NB4 (cell line): Measurements from ENCODE around the gene TRMT61A.

Source experiments
- DNase-seq: peaks from one replicate; pipeline ENCODE4 v3.0.0; 2010; ENCODE audit warnings: low read depth
- H3K4me3 ChIP-seq: one replicate; pipeline ENCODE4 v1.5.1; 2011; ENCODE audit warnings: mild to moderate bottlenecking, low read depth, low read length, moderate library complexity
- MAX ChIP-seq: IDR thresholded peaks from 2 replicates; pipeline ENCODE4 v1.6.1; 2011; ENCODE audit warnings: low read depth, low read length
- MYC ChIP-seq: IDR thresholded peaks from 2 replicates; pipeline ENCODE4 v1.6.1; 2011; ENCODE audit warnings: low read depth, low read length
- POLR2A ChIP-seq: IDR thresholded peaks from 2 replicates; pipeline ENCODE4 v1.6.1; 2011; ENCODE audit warnings: mild to moderate bottlenecking; ENCODE audit not compliant: insufficient read length; ENCODE audit errors: extremely low read depth
- TF ChIP-seq, protein P1 (sequence below): IDR thresholded peaks from one replicate; pipeline ENCODE4 v1.5.1; 2012; ENCODE audit warnings: low read depth, low read length

Gene TRMT61A

DNA sequence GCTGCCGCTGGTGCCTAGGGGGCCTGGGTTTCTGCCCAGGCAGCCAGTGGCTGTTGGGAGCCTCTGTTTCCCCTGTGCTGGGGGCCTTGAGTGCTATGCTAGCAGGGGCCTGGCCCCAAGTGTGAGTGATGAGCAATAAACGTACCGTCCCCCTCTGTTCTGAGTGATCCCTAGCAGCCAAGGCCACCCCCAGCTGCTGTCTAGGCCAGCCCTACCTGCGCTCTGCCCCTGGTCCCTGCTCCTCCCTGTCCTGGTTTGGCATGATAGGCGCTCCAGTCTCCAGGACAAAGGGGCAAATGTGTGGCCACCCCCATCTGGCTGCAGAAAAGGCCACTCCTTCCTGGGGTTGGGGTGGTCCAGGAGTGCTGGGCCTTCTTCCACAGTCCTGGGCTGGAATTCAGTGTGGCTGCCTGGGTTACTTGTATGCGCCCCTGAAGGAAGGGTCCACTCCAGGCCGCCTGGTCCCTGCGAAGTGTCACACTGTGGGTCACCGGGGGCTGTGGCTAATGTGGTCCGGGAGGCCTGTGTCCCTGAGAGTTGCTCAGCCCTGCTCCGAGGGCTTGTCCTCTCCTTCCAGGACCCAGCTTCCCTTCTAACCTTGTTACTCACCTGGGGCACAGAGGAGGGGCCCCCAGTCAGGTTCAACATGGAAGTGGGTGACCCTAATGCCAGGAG lies 7.0 kb downstream of the TRMT61A start:
- DNase-seq: no peak
- TF ChIP-seq MYC (no peak), POLR2A (no peak), MAX (no peak)
- TF ChIP-seq, protein P1, sequence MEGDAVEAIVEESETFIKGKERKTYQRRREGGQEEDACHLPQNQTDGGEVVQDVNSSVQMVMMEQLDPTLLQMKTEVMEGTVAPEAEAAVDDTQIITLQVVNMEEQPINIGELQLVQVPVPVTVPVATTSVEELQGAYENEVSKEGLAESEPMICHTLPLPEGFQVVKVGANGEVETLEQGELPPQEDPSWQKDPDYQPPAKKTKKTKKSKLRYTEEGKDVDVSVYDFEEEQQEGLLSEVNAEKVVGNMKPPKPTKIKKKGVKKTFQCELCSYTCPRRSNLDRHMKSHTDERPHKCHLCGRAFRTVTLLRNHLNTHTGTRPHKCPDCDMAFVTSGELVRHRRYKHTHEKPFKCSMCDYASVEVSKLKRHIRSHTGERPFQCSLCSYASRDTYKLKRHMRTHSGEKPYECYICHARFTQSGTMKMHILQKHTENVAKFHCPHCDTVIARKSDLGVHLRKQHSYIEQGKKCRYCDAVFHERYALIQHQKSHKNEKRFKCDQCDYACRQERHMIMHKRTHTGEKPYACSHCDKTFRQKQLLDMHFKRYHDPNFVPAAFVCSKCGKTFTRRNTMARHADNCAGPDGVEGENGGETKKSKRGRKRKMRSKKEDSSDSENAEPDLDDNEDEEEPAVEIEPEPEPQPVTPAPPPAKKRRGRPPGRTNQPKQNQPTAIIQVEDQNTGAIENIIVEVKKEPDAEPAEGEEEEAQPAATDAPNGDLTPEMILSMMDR: no peak
- H3K4me3 ChIP-seq: no peak overlapping the region

- no peak overlapping the region for H3K4me3 ChIP-seq
- DNase-seq: no peak
- no peak for TF ChIP-seq MAX
- TF ChIP-seq POLR2A: no peak
- TF ChIP-seq, protein P1: no peak
- no peak for TF ChIP-seq MYC
These were observed 7.7 kb downstream of the TRMT61A start for GRCh38 chr14:103536693-103537092.

- no peak overlapping the region for H3K4me3 ChIP-seq
- DNase-seq: no peak
- no peak for TF ChIP-seq MAX
These were observed 8.4 kb downstream of the TRMT61A start for GRCh38 chr14:103537175-103537990.

DNA sequence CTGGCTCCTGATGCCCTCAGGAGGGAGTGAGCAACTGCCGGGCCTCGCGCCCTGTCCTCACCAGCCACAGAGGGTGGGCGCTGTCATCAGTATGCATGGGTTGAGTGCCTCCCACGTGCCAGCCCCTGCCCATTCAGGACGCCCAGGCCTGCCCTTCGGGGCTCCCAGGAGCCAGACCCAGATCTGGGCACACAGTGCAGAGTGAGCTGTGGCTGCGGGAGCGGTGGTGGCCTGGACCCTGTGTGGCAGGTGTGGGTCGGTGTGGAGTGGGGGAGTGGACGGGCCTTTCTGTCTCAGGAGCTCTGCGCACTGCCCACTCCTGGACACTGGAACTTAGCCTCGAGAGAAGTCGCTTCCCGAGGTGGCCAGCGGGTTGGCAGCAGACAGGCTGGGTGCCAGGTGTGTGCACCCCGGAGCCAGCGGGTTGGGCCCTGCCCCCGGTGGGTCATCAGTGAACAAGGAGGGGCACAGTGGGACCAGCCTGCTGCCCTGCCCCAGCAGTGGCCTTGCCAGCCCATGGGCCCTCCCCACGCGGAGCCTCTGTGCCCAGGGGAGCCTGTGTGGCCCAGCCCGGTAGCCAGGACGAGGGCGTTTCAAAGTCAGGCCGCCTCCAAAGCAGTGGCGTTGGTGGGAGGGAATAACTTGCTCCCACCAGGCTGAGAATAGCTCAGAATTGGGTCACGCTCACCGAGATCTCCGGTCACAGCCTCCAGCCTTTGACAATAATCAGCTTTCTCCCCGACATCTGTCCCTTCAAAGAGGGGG lies 9.5 kb downstream of the TRMT61A start:
- TF ChIP-seq MYC (no peak), MAX (no peak), POLR2A (no peak)
- TF ChIP-seq, protein P1: no peak
- no peak for DNase-seq

GRCh38 chr14:103539056-103539825 lies 10.2 kb downstream of the TRMT61A start:
- TF ChIP-seq, protein P1: no peak
- TF ChIP-seq MAX: no peak
- TF ChIP-seq MYC: no peak
- TF ChIP-seq POLR2A: no peak
- DNase-seq: no peak
- H3K4me3 ChIP-seq: no peak overlapping the region

More for the DNA sequence above, 9.5 kb downstream of the TRMT61A start:
- H3K4me3 ChIP-seq: no peak overlapping the region
